Activated naive CD4-positive, alpha-beta T cell treated with Interleukin-2 at 50 U/mL for 16 hours (primary cell): ENCODE results near the gene TGM5.

Experiments used
- DNase-seq: peaks from one replicate; pipeline ENCODE4 v3.0.0-alpha.2; 2020

The TGM5 gene

GRCh38 chr15:43189296-43189695 lies 77.4 kb downstream of the TGM5 start:
- DNase-seq, result no peak

GRCh38 chr15:43187544-43188155 lies 79.1 kb downstream of the TGM5 start:
- DNase-seq, result no peak

GRCh38 chr15:43186003-43186353 lies 80.8 kb downstream of the TGM5 start:
- DNase-seq, result no peak

GRCh38 chr15:43185157-43186002 lies 81.3 kb downstream of the TGM5 start, which contains the start of gene CCNDBP1:
Gene CCNDBP1 (plus strand): TSS chr15:43185403. CDS start chr15:43185499, 96 bp downstream.
- DNase-seq, result peak; percentile 90

GRCh38 chr15:43184407-43185124 lies 82.2 kb downstream of the TGM5 start:
- no peak for DNase-seq

- no peak for DNase-seq
Measured at GRCh38 chr15:43183270-43183669, 83.5 kb downstream of the TGM5 start.
